Stimulated activated effector memory CD8-positive, alpha-beta T cell treated with anti-CD3 and anti-CD28 coated beads, Interleukin-12 subunit alpha, Interleukin-12 subunit beta, amount 100 ng/mL, for 72 hours (primary cell): ENCODE results near the gene MOG.

ENCODE experiments used
- ATAC-seq: fragments of 150-1000 bp; cut with Tn5 transposase; 2 replicates; pipeline ENCODE4 v1.10.0; 2021
- DNase-seq, 2 donors: peaks; one replicate each; pipeline ENCODE4 v3.0.0; 2021 to 2022; ENCODE audit warnings: low spot score in 2 of 2
- H3K27ac Mint-ChIP-seq: one replicate; pipeline ENCODE4 v1.8.0; 2022; ENCODE audit warnings: mild to moderate bottlenecking, mixed read lengths
- H3K36me3 Mint-ChIP-seq: one replicate; pipeline ENCODE4 v1.8.0; 2022; ENCODE audit warnings: mild to moderate bottlenecking, mixed read lengths
- H3K4me1 Mint-ChIP-seq: one replicate; pipeline ENCODE4 v1.8.0; 2022; ENCODE audit warnings: mixed read lengths
- H3K4me3 Mint-ChIP-seq: one replicate; pipeline ENCODE4 v1.8.0; 2022; ENCODE audit warnings: mild to moderate bottlenecking, mixed read lengths
- H3K9me3 Mint-ChIP-seq: one replicate; pipeline ENCODE4 v1.8.0; 2022; ENCODE audit warnings: mixed read lengths

MOG gene

DNA sequence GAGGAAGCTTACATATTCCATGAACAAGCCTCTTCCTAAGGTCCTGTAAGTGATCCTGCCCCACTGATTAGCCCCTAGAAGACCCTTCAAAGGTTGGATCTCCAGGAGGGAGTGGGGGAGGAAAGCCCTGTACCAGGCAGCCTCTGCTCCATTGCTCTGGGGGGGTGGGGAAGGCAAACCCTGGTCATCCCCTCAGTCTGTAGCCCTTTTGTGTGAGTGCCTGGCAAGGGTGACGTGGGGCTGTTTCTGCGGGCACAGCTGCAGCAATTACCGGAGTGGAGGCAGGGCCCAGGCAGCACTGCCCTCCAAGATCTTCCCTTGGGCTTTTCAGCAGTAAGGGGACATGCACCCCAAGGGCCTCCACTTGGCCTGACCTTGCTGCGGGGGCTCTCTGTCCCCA, at the start of gene MOG:
Gene MOG, plus strand, starts transcription at position 295 of the 400 bp plus-strand sequence. CDS start 118 bp downstream, outside the sequence.
- Mint-ChIP-seq H3K9me3 (no peaks in the 10 kb centered on the region), H3K36me3 (no peaks in the 10 kb centered on the region), H3K4me1 (peaks cover under 1% of the 10 kb centered on the region), H3K4me3 (no peak within 1 kb of the TSS), H3K27ac (no peak within 1 kb of the TSS)
- DNase-seq (no peak), ATAC-seq (no peak)

DNA sequence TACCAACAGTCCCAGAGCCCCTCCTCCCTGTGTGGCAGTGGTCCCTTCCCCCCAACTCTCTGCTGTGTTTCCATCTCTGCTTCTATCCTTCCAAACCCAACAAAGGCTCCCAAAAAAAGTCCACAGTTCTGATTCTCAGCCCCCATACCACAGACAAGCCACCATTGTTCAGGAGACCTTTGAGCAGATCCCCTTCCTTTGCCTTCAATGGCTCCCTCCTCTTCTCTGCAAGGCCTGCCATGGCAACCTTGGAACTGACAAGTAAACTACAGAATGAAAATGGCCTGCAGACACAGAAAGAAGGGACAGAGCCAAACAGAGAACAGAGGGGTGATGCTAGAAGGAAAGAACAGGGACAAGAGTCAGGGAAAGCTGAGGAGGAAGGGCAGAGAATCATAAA, 48.8 kb upstream of the MOG start:
- Mint-ChIP-seq H3K27ac (no peak overlapping the region), H3K9me3 (no peaks in the 10 kb centered on the region), H3K4me1 (no peaks in the 10 kb centered on the region), H3K36me3 (peaks cover 28% of the 10 kb centered on the region), H3K4me3 (no peak overlapping the region)
- DNase-seq (no peak), ATAC-seq (no peak)

DNA sequence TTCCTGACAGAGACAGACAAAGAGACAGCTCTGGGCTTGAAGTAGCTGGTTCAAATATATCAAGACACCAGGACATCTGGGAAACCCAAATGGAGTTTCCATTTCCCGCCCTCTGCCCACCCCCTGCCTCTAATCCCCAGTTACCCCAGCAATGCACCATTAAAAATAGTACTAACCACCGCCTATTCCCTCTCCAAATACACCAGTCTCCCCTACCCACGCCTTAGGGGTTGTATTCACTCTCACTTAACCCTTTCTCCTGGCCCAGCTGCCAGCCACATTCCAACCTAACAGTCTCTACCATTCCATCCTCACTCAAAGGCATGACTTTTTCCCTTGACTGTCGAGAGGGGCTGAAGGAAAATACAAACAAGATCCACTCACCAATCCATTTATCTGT, 46.4 kb upstream of the MOG start:
- Mint-ChIP-seq H3K36me3 (peaks cover 25% of the 10 kb centered on the region), H3K27ac (no peak overlapping the region), H3K9me3 (no peaks in the 10 kb centered on the region), H3K4me1 (no peaks in the 10 kb centered on the region), H3K4me3 (no peak overlapping the region)
- ATAC-seq (no peak), DNase-seq (no peak)

DNA sequence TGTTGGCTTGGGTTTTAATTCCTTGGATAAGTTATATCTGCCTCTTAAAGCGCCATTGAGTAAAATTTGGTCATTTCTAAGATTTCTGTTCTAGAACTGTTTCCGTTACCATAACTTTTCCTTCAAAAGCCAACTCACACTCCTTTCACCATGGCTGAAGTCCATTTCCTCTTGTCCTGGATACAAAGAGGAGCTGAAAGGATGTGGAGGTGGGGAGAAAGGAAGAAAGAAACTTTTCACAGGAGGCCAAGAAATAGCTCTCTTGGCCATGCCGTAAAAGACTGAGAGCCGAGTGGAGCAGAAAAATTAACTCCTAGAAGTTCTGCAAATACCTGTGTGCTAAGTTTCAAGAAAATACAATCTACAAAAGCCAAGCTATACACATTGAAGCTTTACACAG, 45.5 kb upstream of the MOG start:
- no peaks in the 10 kb centered on the region for H3K4me1 Mint-ChIP-seq
- no peak overlapping the region for H3K27ac Mint-ChIP-seq
- H3K4me3 Mint-ChIP-seq = no peak overlapping the region
- no peak for DNase-seq
- no peak for ATAC-seq
- H3K36me3 Mint-ChIP-seq = peaks cover 21% of the 10 kb centered on the region
- no peaks in the 10 kb centered on the region for H3K9me3 Mint-ChIP-seq

DNA sequence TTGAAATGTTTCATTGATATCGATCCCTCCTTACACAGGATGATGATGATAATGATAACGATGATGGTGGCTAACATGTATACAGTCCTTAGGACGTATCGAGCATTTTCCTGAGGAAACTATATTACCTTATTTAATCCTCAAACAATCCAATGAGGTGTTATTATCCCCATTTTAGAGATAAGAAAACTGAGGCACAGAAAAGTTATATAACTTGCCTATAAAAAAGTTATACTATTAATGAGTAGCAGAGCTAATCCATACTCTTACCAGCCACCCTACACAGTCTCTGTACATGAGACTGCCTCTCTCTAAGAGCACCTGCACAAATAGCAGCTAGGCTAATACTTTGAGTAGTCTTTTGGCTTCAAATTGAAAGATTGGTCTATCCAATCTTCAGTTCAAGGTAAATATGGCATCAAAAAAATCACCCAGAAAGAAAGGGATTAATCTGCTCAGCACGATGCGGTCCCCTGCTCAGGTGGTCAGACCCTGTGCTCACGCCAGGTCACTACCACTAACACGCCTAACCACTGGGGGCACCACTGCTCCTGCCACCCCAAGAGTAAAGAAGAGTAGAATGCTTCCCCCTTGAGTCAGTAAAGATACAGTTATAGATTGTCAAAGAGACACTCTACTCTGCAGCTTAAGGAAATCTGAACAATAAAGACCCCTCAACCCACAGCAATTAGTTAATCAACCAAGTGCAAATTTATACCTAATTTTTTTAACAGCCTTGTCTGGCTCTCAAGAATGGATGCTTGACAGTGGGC, 38.9 kb upstream of the MOG start:
- peak; percentile 24 for ATAC-seq
- peaks cover 13% of the 10 kb centered on the region for H3K36me3 Mint-ChIP-seq
- no peak overlapping the region for H3K27ac Mint-ChIP-seq
- H3K4me1 Mint-ChIP-seq = no peaks in the 10 kb centered on the region
- H3K9me3 Mint-ChIP-seq = no peaks in the 10 kb centered on the region
- no peak for DNase-seq
- no peak overlapping the region for H3K4me3 Mint-ChIP-seq

DNA sequence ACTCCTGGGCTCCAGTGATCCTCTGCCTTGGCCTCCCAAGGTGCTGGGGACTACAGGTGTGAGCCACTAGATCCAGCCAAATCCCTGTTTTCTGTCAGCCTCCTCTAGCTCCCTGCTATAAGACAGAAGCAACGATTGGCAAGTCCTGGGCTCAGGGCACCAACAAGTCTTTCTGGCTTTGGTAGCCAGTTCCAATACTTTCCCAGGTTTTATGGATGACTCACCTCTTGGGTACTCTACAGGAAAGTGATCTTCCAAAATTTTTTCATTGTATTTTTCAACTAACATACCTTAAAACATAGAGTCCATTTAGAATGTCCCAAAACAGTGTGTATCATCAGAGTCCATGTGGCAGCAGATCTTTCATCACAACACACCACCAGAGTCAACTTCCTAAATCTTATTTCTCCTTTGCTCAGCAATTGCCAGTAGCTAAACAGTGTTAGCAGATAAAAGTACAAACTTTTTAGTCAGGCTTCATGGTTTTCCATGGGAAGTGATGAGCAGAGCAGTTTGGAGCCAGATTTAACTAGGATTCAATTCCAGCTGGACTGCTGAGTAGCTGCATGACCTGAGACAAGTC, 37.2 kb upstream of the MOG start:
- H3K36me3 Mint-ChIP-seq = peaks cover 8% of the 10 kb centered on the region
- no peak overlapping the region for H3K4me3 Mint-ChIP-seq
- no peak for ATAC-seq
- H3K9me3 Mint-ChIP-seq = no peaks in the 10 kb centered on the region
- H3K4me1 Mint-ChIP-seq = no peaks in the 10 kb centered on the region
- H3K27ac Mint-ChIP-seq = no peak overlapping the region
- DNase-seq = no peak

DNA sequence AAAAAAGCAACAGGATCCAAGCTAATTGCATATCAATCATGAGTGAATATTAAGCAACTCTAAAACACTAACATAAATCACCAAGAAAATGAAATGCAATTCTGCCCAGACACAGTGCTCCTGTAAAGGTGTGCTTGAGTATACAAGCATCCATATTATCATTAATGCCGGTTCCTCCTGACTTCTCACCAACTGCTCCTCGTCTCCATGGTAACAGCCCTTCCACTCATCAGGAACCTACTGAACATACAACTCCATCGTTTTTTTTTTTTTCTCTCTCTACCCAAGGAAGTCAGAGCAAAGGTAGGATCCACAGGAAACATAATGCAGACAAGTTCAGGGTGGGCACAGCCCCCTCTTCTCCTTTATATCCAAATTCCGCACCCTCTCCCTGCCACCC, 36.3 kb upstream of the MOG start:
- H3K36me3 Mint-ChIP-seq = peaks cover 8% of the 10 kb centered on the region
- no peak overlapping the region for H3K4me3 Mint-ChIP-seq
- DNase-seq = no peak
- H3K9me3 Mint-ChIP-seq = no peaks in the 10 kb centered on the region
- peaks cover 3% of the 10 kb centered on the region for H3K4me1 Mint-ChIP-seq
- H3K27ac Mint-ChIP-seq = no peak overlapping the region
- no peak for ATAC-seq

DNA sequence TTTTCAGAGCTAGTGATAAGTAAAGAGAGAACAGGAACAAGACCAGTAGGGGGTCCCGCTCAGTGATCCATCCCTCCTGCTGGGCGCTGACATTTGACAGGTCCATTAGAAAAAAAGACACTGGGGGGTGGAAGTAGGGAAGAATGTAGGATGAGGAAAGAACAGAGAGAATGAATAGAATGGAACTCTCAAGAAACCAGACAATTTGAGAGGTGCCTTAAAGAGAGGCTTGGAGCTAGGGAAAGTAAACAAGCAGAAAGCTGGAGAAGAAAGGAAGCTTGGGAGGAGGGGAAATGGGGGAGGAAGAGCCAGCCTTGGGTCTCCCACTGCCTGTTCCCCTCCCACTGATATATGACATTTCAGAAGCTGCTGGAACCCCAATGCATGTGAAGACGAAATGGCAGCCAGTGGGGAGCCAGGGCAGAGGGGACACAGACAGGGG, 32.4 kb upstream of the MOG start:
- Mint-ChIP-seq H3K9me3 (no peaks in the 10 kb centered on the region), H3K27ac (peak overlapping the region; percentile 6), H3K4me3 (no peak overlapping the region), H3K4me1 (peaks cover 20% of the 10 kb centered on the region), H3K36me3 (peaks cover 20% of the 10 kb centered on the region)
- ATAC-seq = no peak
- DNase-seq = no peak

DNA sequence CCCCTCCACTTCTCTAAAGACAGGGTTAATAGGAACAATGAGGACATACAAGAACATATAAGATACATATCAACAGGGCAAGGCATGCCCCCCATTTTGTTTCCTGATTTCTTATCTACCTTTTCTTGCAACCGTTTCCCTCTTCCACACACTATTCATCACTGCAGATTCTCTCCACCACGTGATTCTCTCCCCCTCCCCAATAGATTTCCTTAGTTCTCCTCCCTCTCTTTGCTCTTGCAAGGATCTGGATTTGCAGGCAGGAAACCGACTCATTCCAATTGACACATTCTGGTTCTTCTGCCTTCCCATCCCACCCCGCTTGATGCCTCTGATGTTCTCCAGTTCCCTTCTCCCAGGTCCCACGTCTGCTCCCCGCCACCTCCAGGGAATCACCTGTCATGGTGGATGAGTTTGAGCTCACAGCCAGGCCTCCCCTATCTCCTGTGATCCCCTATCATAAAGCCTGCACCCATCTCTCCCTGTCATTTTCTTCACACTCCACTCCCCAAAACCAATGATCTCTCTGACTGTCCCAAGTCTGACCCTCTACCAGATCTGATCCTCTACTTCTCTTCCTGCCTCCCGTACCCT, 31.5 kb upstream of the MOG start:
- no peak for DNase-seq
- Mint-ChIP-seq H3K36me3 (peaks cover 15% of the 10 kb centered on the region), H3K4me1 (peaks cover 29% of the 10 kb centered on the region), H3K4me3 (no peak overlapping the region), H3K9me3 (no peaks in the 10 kb centered on the region), H3K27ac (no peak overlapping the region)
- no peak for ATAC-seq

DNA sequence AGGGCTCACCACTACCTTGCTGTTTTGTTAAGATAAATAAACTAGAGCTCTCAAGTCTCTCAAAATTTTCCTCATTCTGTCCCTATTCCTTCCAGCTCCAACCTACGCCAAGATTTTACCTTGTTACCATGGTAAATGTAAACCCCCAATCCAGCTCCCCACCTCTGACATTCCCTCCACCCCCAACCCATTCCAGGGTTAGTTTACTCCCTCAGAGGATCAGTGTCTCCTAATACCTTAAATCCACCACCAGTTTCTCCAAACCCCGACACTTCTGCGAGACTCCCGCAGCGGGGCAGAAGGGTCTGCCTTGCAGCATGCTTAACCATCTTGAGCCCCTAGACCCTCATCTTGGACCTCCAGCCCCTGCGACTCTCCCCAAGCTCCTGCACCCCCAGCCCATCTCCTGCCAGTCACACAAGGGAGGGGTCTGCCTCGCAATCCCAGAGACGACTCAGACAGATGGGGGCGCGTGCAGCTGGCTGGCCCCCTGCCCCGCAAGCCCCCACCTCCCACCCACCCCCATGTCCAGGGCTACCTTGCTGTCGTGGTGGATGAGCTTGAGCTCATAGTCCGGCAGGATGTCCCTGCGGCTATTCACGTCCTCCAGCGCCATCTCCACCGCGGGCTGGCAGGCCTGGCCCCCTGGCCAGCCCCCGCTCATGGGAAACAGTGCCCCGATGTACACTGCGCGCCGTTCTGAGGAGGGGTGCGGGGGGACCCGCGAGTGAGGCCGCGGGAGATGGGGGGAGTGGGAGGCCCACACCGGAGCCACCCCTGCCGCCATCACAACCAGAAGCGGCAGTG, 29.7 kb upstream of the MOG start:
- peaks cover 46% of the 10 kb centered on the region for H3K4me1 Mint-ChIP-seq
- H3K27ac Mint-ChIP-seq = peak overlapping the region; percentile 30
- peak overlapping the region; percentile 85 for H3K4me3 Mint-ChIP-seq
- DNase-seq (no peak), ATAC-seq (no peak)
- H3K36me3 Mint-ChIP-seq = peaks cover 12% of the 10 kb centered on the region
- no peaks in the 10 kb centered on the region for H3K9me3 Mint-ChIP-seq

DNA sequence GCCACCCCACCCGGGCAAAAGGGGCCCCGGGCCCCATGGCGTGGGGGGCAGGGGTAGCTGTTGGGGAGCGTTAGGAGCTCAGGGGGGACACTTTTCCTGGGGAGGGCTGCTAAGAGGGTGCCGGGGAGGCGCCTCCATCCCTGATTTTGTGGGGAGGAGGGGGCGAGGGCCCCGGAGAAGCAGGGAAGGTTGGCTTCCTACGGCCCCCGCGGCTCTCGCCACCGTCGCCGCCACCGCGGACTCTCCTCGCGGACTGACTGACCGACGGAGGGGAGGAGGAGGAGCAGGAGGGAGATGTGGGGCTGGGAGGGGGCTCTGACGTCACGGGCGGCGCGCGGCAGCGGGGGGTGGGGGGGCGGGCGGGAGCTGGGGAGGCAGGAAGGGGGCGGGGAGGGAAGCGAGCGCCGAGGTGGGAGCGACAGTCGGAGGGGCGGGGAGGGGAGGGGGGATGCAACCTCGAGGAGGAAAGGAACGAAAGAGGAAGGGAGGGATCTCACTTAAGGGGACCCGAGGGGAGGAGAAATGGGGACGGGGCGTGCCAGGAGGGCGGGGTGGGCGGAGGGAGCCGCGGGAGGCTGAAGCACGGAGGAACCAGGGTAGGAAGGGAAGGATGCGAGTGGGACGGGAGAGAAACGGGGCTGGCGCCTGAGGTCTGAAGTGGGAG, 29.0 kb upstream of the MOG start:
- DNase-seq (peak in 1 of 2 donors; percentile 64), ATAC-seq (peak; percentile 37)
- peaks cover 12% of the 10 kb centered on the region for H3K36me3 Mint-ChIP-seq
- peaks cover 48% of the 10 kb centered on the region for H3K4me1 Mint-ChIP-seq
- peak overlapping the region; percentile 70 for H3K27ac Mint-ChIP-seq
- H3K4me3 Mint-ChIP-seq = peak overlapping the region; percentile 85
- H3K9me3 Mint-ChIP-seq = no peaks in the 10 kb centered on the region

DNA sequence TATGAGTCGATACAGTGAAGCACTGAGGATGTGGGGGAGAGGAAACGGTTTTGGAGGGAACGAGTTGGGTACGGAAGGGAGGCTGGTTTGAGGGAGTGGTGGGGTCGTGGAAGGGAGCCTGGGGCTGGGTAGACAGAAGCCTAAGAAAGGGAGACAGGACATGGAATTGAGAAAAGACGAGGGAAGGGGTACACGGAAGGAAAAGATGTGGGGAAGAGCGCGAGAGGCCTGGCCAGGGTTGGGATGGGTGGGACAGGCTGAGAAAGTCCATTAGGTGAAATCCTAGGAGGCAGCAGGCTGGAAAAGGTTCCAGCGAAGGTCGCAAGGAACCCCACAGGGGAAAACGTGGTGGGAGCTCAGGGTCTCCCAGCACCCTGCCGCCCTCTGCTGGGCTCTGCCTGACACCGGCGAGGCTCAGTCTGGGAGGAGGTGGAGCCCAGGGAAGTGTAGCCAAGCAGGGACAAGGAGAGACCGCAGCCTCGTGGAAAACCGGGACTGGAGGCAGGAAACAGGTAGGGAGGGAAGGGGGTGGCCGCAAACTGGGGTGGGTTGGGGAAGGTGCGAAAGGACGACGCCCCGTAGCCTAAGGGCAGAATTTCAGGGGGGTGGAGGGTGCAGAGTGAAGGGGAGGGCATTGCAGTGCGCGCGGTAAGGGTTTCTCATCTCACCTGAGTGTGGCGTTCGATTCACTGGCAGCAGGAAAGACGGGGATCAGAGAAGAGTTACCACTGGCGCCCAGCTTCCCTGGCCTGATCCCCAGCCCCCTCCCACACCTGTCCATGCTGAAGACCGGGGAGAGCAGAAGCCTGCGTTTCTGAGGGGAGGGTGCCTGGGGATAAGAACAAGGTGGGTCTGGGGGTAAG, 28.2 kb upstream of the MOG start:
- H3K4me1 Mint-ChIP-seq = peaks cover 54% of the 10 kb centered on the region

DNA sequence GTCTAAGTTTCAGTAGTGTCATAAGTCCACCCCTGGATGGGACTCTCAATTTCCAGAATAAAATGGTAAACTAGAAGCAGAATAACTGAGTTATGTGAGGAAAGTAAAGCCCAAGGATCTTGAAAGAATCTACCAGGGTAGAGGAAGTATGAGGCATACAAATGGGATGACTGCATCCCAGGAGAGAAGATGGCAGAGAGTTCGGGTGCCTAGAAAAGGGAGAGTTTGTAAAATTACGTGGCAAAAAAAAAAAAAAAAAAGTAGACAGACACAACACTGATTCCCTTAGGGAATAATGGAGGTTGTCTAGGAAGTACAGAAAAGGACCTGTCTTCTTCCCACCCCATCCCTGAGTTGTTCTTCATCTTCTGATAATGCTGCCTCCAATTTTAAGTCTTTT, 27.3 kb upstream of the MOG start:
- Mint-ChIP-seq H3K27ac (no peak overlapping the region), H3K4me1 (peaks cover 61% of the 10 kb centered on the region), H3K9me3 (no peaks in the 10 kb centered on the region), H3K4me3 (peak overlapping the region; percentile 85), H3K36me3 (peaks cover 12% of the 10 kb centered on the region)
- no peak for DNase-seq
- no peak for ATAC-seq

More for the DNA sequence above, 28.2 kb upstream of the MOG start:
- no peaks in the 10 kb centered on the region for H3K9me3 Mint-ChIP-seq
- DNase-seq (peak; percentile 29 to 69), ATAC-seq (peak; percentile 63)
- H3K27ac Mint-ChIP-seq = peak overlapping the region; percentile 70
- H3K4me3 Mint-ChIP-seq = peak overlapping the region; percentile 85
- H3K36me3 Mint-ChIP-seq = peaks cover 12% of the 10 kb centered on the region

DNA sequence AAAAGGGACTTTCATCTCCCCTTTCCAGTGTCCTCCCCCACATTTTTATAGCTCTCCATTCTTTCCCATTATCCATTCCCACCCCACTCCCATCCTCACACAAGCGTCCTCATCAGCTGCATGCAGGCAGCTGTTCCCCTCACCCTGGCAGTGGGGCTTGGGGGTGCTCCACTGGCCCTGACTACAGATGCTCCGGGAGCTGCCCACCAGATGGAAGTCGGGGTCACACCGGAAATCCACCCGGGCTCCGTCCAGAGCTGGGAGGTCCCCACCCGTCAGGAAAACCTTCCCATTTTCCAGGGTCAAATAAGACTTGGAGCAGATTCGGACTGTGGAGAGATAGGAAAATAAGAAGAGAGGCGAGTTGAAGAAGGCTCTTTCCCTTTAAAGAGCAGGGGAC, 26.6 kb upstream of the MOG start:
- no peaks in the 10 kb centered on the region for H3K9me3 Mint-ChIP-seq
- H3K27ac Mint-ChIP-seq = no peak overlapping the region
- no peak overlapping the region for H3K4me3 Mint-ChIP-seq
- no peak for ATAC-seq
- H3K4me1 Mint-ChIP-seq = peaks cover 61% of the 10 kb centered on the region
- DNase-seq = no peak
- peaks cover 12% of the 10 kb centered on the region for H3K36me3 Mint-ChIP-seq
